DMS 273 treated with DMSO at 0.1 percent for 48 hours (cell line): ENCODE measurements around the gene TBCD.
"Not testable (repeated sequence)": the region's sequence is repeated elsewhere in the genome, so short reads cannot be mapped to it uniquely, and the experiment has no call there.

Experiments used
- DNase-seq: peaks from one replicate; lab custom pipeline; 2025; lab: John Stamatoyannopoulos, UW

Gene TBCD

GRCh38 chr17:82939621-82940135 lies 187.8 kb downstream of the TBCD start:
- DNase-seq: no peak

- no peak for DNase-seq
Observed at GRCh38 chr17:82940226-82941020, 188.6 kb downstream of the TBCD start.

GRCh38 chr17:82941021-82942001 lies 189.4 kb downstream of the TBCD start:
- no peak for DNase-seq

- DNase-seq: no peak
Observed at GRCh38 chr17:82942166-82943130, 190.6 kb downstream of the TBCD start.

GRCh38 chr17:82943339-82943738 lies 191.5 kb downstream of the TBCD start:
- DNase-seq: no peak

GRCh38 chr17:82943751-82944150 lies 191.9 kb downstream of the TBCD start:
- DNase-seq: no peak

GRCh38 chr17:82944990-82945389 lies 193.1 kb downstream of the TBCD start:
- no peak for DNase-seq

GRCh38 chr17:82946081-82946480 lies 194.2 kb downstream of the TBCD start:
- no peak for DNase-seq

GRCh38 chr17:82947051-82947991 lies 195.5 kb downstream of the TBCD start:
- no peak for DNase-seq

- no peak for DNase-seq
Observed at GRCh38 chr17:82948081-82948511, 196.2 kb downstream of the TBCD start.

GRCh38 chr17:82948957-82949356 lies 197.1 kb downstream of the TBCD start:
- DNase-seq: no peak

- no peak for DNase-seq
Observed at GRCh38 chr17:82949361-82949760, 197.5 kb downstream of the TBCD start.

GRCh38 chr17:82949984-82950383 lies 198.1 kb downstream of the TBCD start:
- no peak for DNase-seq

GRCh38 chr17:82950525-82951102 lies 198.7 kb downstream of the TBCD start:
- DNase-seq: no peak

GRCh38 chr17:82952019-82952418 lies 200.2 kb downstream of the TBCD start:
- DNase-seq: no peak

- not testable (repeated sequence) for DNase-seq
Observed at GRCh38 chr17:82955106-82955505, 203.2 kb downstream of the TBCD start.

- DNase-seq: not testable (repeated sequence)
Observed at GRCh38 chr17:82955627-82956026, 203.8 kb downstream of the TBCD start.

- no peak for DNase-seq
Observed at GRCh38 chr17:82956146-82956725, 204.4 kb downstream of the TBCD start.

GRCh38 chr17:82956726-82957468 lies 205.0 kb downstream of the TBCD start:
- no peak for DNase-seq
